Hematopoietic multipotent progenitor cell treated with erythropoietin and hydrocortisone succinate and interleukin-3 and kit ligand, for 4 days (in vitro differentiated cells): ENCODE data around the gene CFAP157.

Source experiments
- DNase-seq: peaks from one replicate; pipeline ENCODE4 v3.0.0-alpha.2; 2015

The CFAP157 gene

DNA sequence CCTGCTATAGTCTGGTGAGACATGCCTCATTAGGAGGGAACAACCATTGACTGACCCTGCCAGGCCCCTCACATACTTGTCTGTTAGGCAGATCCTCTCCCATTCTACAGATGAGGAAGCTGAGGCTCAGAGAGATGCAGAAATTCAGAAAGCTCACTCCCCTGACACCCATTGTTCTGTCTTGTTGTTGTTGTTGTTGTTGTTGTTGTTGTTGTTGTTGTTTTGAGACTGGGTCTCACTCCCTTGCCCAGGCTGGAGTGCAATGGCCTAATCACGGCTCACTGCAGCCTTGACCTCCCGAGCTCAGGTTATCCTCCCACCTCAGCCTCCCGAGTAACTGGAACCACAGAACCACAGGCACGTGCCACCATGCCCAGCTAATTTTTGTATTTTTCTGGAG lies 13.1 kb upstream of the CFAP157 start:
- DNase-seq: no peak

DNA sequence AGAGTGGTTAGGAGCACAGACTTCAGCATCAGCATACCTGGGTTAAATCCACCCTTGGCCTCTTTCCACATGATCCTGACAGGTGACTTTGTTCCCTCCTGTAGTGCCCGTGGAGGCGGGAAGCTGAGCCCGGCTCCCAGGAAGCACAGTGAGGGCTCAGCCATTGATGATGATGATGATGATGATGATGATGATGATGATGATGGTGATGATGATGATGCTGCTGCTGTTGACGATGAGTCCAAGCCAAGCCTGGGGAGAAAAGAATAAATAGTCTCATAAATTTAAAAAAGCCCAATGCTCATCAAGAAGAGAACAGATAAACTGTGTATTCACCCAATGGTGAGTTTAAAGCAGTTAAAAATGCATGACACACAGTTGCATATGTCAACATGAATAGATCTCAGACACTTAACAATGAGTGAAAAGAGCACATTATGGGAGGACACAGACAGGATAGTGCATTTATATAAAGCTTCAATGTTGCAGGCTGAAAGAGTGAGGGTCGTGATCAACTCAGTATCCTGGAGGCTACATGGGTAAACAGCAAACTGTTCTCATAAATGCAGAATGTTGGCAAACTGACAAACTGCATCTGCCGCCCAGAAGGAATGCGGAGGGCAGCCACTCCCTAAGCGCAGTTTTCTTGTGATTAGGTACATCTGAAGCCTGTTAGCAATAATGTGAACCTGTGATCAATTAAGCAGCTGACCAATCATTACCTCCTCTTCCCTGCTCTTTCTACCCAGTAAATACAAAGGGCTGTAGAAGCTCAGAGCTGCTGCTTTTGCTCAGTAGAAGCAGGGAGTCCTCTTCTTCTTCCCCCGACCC lies 11.7 kb upstream of the CFAP157 start:
- DNase-seq: no peak

DNA sequence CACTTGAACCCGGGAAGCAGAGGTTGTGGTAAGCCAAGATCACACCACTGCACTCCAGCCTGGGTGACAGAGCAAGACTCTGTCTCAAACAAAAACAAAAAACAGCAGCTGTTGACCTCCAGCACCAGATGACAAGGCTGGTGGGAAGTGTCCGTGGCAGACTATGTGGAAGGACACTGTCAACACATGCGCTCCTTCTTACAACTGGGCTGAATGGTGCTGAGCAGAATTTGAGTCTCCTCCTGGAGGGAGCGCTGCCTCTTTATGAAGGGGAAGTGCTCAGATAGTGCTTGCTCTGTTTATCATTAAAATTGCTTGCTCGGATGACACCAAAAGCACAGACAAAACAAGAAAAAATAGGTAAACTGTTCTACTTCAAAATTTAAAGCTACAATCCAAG lies 9.2 kb upstream of the CFAP157 start:
- DNase-seq: no peak

DNA sequence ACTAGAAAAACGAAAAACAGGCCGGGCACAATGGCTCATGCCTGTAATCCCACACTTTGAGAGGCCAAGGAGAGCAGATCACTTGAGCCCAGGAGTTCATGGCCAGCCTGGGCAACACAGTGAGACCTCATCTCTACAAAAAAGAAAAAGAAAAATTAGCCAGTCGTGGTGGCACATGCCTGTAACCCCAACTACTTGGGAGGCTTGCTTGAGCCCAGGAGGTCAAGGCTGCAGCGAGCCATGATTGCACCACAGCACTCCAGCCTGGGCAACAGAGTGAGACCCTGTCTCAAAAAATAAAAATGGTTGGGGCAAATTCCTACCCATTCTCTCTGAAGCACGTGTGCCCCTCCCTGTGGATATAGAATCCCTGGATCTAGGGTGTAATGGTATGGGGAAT lies 8.4 kb upstream of the CFAP157 start:
- no peak for DNase-seq

DNA sequence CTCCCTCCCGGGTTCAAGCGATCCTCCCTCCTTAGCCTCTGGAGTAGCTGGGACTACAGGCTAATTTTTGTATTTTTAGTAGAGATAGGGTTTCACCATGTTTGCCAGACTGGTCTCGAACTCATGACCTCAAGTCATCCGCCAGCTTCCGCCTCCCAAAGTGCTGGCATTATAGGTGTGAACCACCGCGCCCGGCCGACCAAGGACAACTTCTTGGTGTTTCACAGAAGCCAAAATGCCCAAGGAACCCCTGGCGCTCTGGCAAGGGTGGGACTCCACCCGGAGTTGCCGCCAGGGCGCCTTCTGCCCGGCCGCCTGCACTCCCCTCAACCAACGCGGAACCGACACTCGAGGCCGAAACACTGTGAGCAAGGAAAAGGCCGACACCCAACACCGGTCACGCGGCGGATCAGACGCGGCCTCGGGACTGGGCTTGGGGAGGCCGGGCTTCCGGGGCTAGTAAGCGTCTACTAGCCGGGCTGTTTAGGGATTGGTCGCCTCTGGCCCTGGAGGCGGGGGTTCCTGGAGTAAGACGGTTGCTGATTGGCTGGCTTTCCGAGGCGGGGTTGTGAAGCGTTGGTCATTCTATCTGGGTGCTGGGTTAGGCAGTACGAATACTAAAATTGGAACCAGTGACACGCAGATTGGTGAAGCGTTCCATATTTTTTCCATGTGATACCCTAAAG lies 7.7 kb upstream of the CFAP157 start:
- peak; percentile 97 for DNase-seq

DNA sequence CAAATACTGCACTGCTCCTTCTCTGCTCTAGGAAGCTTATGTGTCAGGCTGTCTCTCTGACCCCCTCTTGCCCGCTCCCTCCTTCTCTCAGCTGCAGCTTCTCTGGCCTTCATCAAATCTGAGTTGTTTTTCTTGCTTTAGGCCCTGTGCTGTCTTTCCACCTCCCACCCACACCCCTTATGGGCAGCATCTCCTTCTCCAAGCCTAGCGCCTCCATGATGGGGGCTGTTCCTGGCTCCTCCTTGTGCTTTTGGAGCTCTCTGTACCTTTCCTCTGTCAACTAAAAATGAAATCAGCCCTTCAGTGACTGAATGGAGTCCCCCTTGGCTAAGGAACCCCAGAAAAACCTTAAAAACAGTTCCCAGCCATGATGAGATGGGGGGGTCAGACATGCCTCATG lies 6.6 kb upstream of the CFAP157 start:
- no peak for DNase-seq

DNA sequence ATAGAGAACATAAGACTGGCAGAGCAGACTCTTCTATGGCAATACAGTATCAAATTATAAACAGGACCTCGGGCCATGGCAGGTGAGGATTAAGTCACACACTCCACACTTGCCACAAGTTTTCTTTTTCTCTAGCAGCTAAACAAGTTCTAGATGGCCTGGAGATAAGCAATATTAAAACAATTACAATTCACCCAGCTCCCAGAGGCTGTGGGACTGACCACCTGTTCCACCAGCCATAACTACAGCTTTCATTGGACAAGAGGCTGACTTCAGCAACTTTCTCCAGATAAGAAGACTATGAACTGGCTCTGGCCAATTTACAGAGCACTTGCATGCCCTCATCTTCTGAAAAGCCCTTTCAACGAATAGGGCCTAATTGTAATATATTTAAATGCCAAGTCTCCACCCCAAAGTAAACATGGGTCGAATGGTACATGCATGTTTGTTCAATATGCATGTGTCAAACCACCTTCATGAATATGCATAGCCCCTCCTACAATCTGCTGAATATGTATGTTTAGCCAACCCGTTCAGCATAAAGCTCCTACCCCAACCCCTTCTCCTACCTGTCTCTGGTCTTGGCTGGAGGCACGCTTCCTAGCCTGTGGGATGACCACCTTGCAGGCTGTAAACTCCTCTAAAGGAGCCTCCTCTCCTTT lies 6.1 kb upstream of the CFAP157 start:
- DNase-seq: no peak

DNA sequence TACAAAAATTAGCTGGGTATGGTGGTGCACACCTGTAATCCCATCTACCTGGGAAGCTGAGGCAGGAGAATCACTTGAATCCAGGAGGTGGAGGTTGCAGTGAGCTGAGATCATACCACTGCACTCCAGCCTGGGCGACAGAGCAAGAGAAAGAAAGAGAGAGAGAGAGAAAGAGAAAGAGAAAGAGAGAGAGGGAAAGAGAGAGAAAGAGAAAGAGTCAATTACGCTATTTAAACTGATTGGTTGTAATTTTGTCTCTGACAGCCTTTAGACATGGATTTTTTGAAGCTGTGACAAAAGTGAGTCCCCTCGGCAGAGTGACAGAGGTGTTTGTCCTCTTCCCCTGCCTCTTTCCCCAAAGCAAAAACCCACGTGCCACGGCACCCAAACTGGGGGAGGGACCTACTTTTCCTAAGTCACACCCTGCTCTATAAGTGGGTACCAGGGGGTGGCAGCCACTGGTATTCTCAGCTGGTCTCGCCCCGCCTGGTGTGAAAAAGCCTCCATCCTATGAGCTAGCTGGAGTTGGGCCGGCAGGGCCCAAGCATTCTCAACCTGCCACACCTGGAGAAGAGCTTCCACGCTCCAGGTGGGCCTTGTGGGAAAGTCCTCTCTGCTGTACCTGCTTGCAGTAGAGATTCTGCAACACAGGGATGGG lies 3.4 kb upstream of the CFAP157 start:
- DNase-seq: no peak

DNA sequence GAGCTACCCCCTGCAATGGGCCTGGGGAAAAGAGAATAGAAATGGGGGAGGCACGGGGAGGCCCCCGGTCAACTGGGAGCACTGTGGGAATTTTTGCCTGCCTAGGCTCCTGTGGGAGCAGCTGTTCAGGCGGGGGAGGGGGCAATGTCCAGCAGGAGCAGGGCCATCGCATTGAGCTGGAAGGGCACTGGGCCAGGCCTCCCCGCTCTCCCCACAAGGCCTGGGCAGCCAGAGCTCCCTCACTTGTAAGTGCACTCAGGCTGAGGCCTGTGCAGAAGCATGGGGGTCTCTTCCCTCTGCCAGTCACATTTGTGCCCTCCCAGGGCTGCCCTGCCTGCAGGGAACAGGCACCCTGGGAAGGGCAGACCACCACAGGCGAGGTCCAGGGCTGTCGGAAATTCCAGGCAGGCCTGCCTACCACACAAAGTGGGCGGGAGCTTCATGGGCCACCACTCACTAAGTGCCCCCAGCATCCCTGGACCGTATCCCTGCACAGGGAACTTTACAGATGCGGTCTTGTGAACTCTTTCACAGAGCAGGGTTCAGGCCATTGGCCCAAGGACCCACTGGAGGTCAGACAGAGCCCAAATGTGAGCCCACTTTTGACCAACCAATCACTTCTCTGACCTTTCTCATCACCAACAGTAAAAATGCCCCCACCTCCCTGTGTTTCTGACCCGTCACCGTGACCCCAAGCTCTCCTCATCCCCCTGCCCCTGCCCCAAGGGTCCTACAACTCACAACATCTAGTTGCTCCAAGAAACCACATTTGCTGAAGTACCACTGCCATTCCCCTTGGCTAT lies 1.0 kb upstream of the CFAP157 start:
- DNase-seq: no peak

DNA sequence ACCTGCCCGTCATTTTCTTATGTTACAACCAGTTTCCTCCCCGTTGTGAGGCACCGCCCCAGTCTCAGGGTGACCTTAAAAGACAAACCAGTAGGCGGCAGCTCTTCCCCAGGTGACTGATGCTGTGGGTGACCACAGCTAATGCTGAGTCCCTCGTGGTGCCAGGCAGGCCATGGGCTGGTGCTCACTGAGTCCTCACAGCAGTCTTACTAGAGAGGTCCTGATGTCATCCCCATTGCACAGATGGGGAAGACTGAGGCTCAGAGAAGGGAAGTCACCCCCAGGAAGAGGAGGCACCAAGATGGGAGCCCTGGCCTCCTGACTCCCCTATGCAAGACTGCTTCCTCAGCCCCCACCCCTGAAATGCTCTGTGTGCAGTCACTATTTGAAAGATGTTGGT lies 978 bp downstream of the CFAP157 start:
- DNase-seq: peak; percentile 27

DNA sequence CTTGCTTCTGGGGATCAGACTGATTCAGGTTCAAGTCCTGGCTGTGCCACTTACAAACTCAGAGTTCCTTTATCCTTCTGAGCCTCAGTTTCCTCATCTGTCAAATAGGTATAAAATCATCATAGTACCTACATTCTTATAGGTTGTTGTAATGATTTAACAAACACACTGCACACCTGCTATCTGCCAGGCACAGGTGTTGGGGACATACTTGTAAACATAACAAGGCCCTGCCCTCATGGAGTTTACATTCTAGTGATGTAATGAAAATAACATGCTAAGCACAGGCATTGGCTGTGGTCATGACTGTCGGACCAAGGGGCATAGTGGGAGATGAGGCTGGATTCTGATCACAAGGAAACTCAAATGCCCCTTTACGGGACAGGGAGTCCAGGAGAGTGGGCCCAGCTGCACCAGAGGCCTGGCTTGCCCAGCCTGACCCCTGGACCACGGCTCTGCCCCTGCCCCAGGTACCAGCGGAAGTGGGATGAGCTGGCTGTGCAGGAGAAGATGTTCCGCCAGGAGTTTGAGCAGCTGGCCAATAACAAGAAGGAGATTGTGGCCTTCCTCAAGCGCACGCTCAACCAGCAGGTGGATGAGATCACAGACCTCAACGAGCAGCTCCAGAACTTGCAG lies 2.3 kb downstream of the CFAP157 start:
- no peak for DNase-seq

DNA sequence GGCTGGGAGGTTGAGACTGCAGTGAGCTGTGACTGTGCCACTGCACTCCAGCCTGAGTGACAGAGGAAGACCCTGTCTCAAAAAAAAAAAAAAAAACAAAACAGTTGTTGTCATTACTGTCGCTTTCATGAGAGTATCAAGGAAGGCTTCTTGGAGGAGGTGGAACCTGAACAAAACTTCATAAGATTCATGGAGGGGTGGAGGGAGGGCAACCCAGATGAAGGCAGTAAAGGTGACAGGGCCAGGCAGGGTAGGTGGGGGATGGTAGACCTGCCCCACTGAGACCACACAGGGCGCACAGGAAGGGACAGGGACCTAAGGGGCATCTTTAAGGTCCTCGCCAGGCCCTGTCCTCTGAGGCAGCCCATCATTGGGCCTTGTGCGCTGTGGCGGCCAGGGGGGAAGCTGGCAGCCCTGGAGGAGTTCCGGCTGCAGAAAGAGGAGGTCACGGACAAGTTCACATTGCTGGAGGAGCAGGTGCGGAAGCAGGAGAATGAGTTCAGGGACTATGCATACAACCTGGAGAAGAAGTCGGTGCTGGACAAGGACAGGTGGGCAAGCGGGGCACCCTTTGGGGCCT lies 3.5 kb downstream of the CFAP157 start:
- no peak for DNase-seq

DNA sequence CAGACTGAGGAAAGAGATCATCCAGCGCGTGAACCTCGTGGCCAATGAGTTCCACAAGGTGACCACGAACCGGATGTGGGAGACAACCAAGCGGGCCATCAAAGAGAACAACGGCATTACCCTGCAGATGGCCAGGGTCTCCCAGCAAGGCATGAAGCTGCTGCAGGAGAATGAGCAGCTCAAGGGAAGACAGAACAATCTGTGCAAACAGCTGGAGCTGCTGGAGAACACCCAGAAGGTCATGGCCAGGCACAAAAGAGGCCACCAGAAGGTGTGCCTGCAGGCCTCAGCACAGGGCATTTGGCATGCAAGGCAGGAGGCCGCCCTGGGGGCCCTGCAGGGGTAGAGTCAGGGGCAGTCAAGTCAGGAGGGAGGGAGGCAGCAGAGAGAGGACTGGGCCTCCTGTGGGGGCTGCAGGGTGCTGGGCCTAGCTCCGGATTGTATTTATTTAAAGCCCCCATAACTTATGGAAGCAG lies 4.5 kb downstream of the CFAP157 start:
- peak; percentile 75 for DNase-seq

DNA sequence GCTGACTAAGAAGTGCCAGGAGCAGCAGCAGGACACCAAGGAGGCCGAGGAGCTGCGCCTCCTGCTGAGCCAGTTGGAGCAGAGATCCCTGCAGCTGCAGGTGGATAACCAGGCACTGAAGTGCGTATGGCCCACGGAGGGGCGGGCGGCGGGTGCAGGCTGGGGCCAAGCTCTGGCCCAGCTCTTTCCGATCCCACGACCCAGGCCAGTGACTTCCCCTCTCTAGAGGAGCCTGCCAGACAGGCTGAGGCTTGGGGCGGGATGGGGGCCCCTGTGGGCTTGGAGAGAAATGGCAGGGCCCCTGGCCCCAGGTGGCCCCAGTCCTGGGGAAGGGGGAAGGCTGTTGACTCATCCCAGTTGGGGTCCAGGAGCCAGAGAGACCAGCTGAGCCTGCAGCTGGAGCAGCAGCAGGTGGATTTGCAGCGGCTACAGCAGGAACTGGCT lies 5.1 kb downstream of the CFAP157 start:
- DNase-seq: peak; percentile 29

DNA sequence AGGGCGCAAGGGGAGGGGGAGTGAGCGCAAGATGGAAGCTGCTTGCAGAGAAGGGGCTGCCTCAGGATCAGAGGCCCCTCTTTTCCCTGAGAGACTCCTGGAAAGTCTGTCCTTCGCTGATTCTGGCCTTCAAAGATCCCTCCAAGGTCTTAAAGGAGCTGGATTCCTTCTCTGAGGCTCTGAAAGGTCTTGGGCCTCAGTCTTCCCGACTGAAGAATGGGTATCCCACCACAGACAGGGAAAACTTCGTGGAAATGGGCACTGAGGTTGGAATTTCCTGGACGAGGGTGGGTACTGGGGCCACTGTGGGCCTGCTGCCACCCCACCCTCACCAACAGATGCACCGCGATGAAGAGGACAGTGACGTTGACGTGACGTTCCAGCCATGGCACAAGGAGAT lies 5.6 kb downstream of the CFAP157 start:
- DNase-seq: no peak

DNA sequence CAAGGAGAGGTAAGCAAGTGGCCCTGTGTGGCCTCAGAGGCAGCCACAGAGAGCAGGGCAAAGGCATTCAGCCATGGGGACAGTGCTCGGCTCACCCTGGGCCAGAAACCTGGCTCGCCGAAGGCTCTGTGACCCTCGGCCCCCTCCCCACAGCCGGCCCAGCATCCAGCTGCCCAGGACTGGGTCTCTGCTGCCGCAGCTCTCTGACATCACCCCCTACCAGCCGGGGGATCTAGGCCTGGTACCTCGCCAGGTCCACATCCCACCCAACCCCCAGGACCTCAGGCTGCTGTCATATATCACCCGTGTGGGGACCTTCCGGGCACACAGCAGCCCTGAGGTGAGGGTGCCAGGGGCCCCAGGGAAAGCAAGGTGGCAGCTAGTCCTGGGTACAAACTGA lies 6.1 kb downstream of the CFAP157 start:
- DNase-seq: no peak

DNA sequence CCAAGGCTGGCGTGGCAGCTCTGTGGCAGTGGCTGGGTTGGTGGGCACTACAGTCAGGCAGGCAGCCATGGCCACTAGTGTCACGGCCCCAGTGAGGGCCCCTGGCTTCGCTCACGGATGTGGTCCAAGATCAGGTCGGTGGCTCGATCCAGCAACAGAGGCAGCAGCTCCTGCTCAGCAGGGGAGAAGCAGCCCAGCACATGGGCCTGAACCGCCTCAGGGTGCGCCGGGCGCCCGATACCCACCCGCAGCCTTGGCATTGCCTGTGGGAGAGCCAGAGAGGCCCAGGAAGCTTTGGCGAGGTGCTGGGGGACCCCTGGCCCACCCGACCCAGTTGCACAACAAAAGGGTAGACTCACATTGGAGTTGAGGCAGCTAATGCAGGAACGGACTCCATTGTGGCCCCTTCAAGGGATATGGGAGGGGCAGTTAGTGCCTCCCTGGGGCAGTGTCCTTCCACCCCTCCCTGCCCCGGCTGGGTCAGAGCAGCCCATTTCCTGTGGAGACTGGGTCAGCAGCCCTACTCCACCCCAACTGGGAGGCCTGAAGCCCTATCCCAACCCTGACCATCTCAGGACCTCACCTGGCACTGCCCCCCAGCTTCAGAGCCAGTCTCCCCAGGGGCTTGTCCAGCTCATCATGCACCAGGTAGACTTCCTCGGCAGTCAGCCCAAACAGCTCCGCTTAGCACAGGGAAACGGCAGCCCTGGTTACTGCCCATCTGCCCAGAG lies 7.4 kb downstream of the CFAP157 start:
- DNase-seq: no peak

DNA sequence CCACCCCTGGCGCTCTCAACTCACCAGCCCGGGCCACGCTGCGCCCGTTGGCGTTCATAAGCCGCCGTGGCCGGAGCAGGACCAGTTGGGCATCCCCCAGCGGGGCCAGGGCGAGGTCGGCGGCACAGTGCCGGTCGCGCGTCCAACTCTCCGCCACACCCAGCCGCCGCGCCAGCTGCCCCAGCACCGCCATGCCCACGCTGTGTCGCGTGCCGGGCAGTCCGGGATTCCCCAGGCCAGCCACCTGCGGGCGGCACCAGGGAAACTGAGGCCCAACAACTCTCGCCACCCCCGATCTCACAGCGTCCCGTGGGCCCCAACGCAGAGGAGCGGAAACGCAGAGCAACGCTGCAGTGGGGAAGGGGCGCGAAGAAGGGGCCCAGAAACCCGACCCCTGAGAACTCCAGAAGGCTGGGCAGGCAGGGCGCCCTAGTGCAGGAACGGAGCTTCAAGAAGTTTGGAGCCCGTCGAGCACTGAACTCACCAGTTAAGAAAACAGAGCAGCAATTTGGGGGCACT lies 8.2 kb downstream of the CFAP157 start:
- peak; percentile 42 for DNase-seq

DNA sequence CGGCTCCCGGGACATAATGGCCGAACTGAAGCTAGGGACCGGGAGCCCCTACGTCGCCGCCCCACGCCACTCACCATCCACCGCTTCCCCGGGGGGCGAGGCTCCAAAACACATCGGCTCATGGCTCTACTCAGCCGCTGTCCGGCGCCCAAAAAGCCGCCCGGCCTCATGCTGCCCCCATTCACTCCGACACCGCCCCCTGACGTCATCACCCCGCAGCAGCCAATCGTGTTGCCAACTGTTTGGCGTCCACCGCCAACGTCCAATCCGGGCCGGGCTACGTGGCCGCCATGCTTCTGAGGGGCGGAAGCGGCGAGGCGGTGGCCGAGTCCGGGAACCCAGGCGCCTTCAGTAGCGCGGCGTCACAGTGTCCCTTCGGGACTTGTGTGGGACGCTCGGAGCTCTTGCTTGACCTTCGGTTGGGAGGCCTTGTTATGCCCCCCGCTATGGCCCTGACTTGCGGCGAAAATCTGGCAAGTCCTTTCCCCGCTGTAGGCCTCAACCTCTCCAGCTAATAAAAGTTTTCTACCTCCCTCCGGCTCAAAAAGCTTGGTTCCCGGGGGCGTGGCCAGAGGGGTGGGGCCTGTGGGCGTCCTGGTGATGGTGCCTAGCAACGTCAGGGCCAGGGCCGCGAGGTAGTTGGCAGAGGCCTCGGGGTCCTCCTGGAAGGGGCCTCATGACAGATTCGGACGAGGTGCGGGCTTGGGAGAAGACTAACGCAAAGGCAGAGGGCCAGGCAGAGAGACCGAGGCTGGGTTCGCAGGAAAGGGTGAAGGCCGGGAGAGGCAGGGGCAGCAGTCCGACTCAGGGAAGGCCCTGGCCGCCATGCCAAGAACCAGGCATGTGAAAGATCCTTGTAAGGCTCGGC lies 8.9 kb downstream of the CFAP157 start, which contains the start of the genes PTRH1 and TTC16:
Gene PTRH1, minus strand, starts transcription at position 194 of the 868 bp plus-strand sequence. Its CDS starts 24 bp downstream, at position 170.
Gene TTC16, plus strand, starts transcription at position 610 of the 868 bp plus-strand sequence. Its CDS starts 67 bp downstream, at position 677.
- peak; percentile 98 for DNase-seq
